Ishikawa (cell line): Measurements from ENCODE around the gene TP73.

ENCODE experiments used
- EP300 ChIP-seq: IDR thresholded peaks from 2 replicates; pipeline ENCODE4 v1.6.1; 2012; ENCODE audit warnings: borderline replicate concordance
- MAX ChIP-seq: IDR thresholded peaks from 2 replicates; pipeline ENCODE4 v1.6.1; 2012
- RAD21 ChIP-seq: IDR thresholded peaks from 2 replicates; pipeline ENCODE4 v1.6.1; 2012; ENCODE audit warnings: low read depth
- TCF12 ChIP-seq: IDR thresholded peaks from 2 replicates; pipeline ENCODE4 v1.6.1; 2012; ENCODE audit warnings: low read depth
- YY1 ChIP-seq: IDR thresholded peaks from 2 replicates; pipeline ENCODE4 v1.6.1; 2012; ENCODE audit warnings: low read depth

DNA sequence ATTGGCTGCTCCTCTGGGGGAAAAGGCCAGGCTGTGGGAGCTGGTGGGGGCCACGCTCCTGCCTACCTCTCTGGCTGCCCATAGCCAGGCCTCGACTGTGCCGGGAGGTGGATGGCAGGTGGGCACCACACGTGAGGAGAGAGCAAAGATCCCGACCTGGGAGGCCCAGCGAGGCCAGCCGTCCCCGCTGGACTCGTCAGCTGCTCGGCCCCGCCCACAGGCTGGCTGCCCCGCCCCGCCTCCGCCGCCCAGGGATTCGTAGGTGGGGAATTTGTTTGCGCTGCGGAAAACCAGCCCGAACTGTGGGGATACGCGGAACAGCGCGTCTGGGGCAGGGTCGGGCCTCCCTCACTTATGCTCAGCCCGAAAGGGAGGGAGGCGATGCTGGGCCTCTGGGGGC, 31.7 kb downstream of the TP73 start:
- TF ChIP-seq MAX (no peak), YY1 (no peak), EP300 (no peak), TCF12 (no peak), RAD21 (no peak)
